Adrenal gland (tissue), 12 donors: ENCODE measurements around the gene DTL. TPM values are rescaled to one million over a fixed set of nuclear protein-coding genes. Genes with fewer than 3 reads are reported as not detected.
"Not testable (repeated sequence)": the region's sequence is repeated elsewhere in the genome, so short reads cannot be mapped to it uniquely, and the experiment has no call there.

Experiments
- DNase-seq, 7 donors: peaks; one replicate each; pipeline ENCODE4 v3.0.0-alpha.2; 2019 to 2020
- H3K27ac ChIP-seq, 5 donors: fragments of 200-600 bp; sonication (generic) in 4 of 5; 1 replicate in 3 of 5; 2 replicates in 2 of 5; pipeline versions ENCODE4 v1.5.1 to v1.8.0; 2016 to 2020; ENCODE audit warnings: mild to moderate bottlenecking in 1 of 5
- H3K27me3 ChIP-seq: fragments of 200-600 bp; 2 replicates; pipeline ENCODE4 v1.8.0; 2021
- H3K36me3 ChIP-seq, 2 donors: fragments of 200-600 bp; replicated peaks in 1 of 2; 1 replicate in 1 of 2; 2 replicates in 1 of 2; pipeline versions ENCODE4 v1.5.1 to v1.8.0; 2018 to 2022
- H3K4me1 ChIP-seq, 2 donors: fragments of 200-600 bp; replicated peaks in 1 of 2; 1 replicate in 1 of 2; 2 replicates in 1 of 2; pipeline versions ENCODE4 v1.5.1 to v1.8.0; 2018 to 2021
- H3K4me3 ChIP-seq, 4 donors: fragments of 200-600 bp; sonication (generic) in 3 of 4; one replicate each; pipeline ENCODE4 v1.5.1; 2016 to 2018
- H3K9me3 ChIP-seq, 3 donors: fragments of 200-600 bp; sonication (generic) in 1 of 3; replicated peaks in 1 of 3; 1 replicate in 2 of 3; 2 replicates in 1 of 3; pipeline versions ENCODE4 v1.5.1 to v1.8.0; 2016 to 2021
- CTCF ChIP-seq, 6 experiments: fragments of 450-650 bp in 4 of 6; fragments of 200-600 bp in 2 of 6; sonication (generic) in 1 of 6; IDR thresholded peaks; 1 replicate in 5 of 6; 2 replicates in 1 of 6; pipeline versions ENCODE4 v1.5.1 to v1.8.0; 2016 to 2021; ENCODE audit warnings: antibody characterized with exemption in 6 of 6, mild to moderate bottlenecking in 2 of 6, moderate library complexity in 1 of 6
- POLR2A ChIP-seq, 2 donors: fragments of 450-650 bp; IDR thresholded peaks; one replicate each; pipeline ENCODE4 v1.6.1; 2017; ENCODE audit warnings: antibody characterized with exemption in 2 of 2, mild to moderate bottlenecking in 2 of 2, moderate library complexity in 1 of 2
- WGBS, 4 donors: extraction: QIAGEN DNeasy Blood & Tissue Kit in 2 of 4; methylation state at CpG; one replicate each; pipeline versions ENCODE4 v1.1.5 to v1.1.7; 2013 to 2017; 5-methylcytosine and 5-hydroxymethylcytosine counted together
- intact Hi-C, 2 donors: fragments of 100-400 bp; cut with DNase I; formaldehyde crosslinking; loops; one replicate each; pipeline versions ENCODE4 v1.14.1 to v1.15.0; 2022 to 2023
- polyA plus RNA-seq, 3 donors: library from polyadenylated mRNA; stranded (reverse); fragments of 200-250 nt in 2 of 3; fragments of 350-450 nt in 1 of 3; fragmentation: Illumina TruSeq in 1 of 3; extraction: RNeasy Lipid Tissue Mini Kit (QIAGEN cat#74804) in 1 of 3; gene quantifications; one replicate each; pipeline ENCODE4 v1.2.3, GENCODE V29; 2013 to 2014
- total RNA-seq, 9 donors: library from RNA; depleted of rRNA in 4 of 9; stranded (reverse); fragments of >200 nt in 4 of 9; fragments of 120-200 nt in 1 of 9; fragmentation: NEBNext Ultra II Directional in 1 of 9; extraction: Animal tissue kit (Norgen Biotek cat#: 25700) in 1 of 9; gene quantifications; one replicate each; pipeline versions ENCODE4 v1.1.0 to v1.2.4, GENCODE V29; 2013 to 2023
- donor health status: healthy with polysubstance abuse.
- donor health status: Bipolar disorder and iron deficiency.
- donor health status: DM: yes; HTN: yes; CAD: no.
- donor health status: DM: no; HTN: no; CAD: no.
- donor health status: DM: no; HTN: no; CAD: no.
- donor health status: DM: yes; HTN: yes; CAD: no.

Gene DTL
- total and polyA plus RNA-seq, 12 donors = 0.06 to 11.4 (median 0.66) TPM

- Histone ChIP-seq H3K36me3 (no peaks in the 10 kb centered on the region), H3K4me3 (no peak overlapping the region), H3K9me3 (no peaks in the 10 kb centered on the region), H3K27me3 (no peaks in the 10 kb centered on the region), H3K27ac (no peak overlapping the region), H3K4me1 (no peaks in the 10 kb centered on the region)
- TF ChIP-seq POLR2A (IDR thresholded peaks at IDR 0.05) = no peak
- no peak for TF ChIP-seq CTCF (IDR thresholded peaks at IDR 0.05)
- WGBS, 4 donors = 89 to 93% (median 92%) methylated on average over 2 of the region's 2 CpGs
- no peak for DNase-seq
- intact Hi-C loops = no loop called here
These were observed 14.6 kb upstream of the DTL start for GRCh38 chr1:212020975-212021374.

DNA sequence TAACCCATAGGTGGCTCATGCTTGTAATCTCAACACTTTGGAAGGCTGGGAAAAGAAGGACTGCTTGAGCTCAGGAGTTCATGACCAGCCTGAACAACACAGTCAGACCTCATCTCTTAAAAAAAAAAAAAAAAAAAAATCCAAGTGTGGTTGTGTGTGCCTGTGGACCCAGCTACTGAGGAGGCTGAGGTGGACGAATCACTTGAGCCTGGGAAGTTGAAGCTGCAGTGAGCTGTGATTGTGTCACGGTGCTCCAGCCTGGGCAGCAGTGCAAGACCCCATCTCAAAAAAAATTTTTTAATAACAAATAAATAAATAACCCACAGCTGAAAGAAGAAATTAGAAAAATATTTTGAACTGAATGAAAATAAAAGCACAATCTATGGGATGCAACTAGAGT is 14.0 kb upstream of the DTL start:
- H3K36me3 ChIP-seq = no peaks in the 10 kb centered on the region
- WGBS, 4 donors = 91 to 98% (median 95%) methylated on average over 2 of the region's 2 CpGs
- TF ChIP-seq POLR2A (IDR thresholded peaks at IDR 0.05) (no peak), CTCF (IDR thresholded peaks at IDR 0.05) (no peak)
- intact Hi-C loops = no loop called here
- no peak overlapping the region for H3K4me3 ChIP-seq
- no peak overlapping the region for H3K27ac ChIP-seq
- H3K9me3 ChIP-seq = no peaks in the 10 kb centered on the region
- no peak for DNase-seq
- no peaks in the 10 kb centered on the region for H3K27me3 ChIP-seq
- no peaks in the 10 kb centered on the region for H3K4me1 ChIP-seq

DNA sequence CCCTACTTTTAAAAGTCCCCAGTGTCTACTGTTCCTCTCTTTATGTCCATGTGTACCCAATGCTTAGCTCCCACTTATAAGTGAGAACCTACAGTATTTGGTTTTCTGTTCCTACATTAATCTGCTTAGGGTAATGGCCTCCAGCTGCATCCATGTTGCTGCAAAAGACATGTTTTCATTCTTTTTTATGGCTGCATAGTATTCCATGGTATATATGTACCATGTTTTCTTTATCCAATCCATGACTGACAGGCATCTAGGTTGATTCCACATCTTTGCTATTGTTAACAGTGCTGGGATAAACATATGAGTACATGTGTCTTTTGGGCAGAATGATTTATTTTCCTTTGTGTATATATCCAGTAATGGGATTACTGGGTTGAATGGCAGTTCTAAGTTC is 12.6 kb upstream of the DTL start:
- H3K36me3 ChIP-seq, H3K27ac ChIP-seq, intact Hi-C loops, H3K4me1 ChIP-seq, DNase-seq, H3K9me3 ChIP-seq, H3K4me3 ChIP-seq, H3K27me3 ChIP-seq: not testable (repeated sequence)

- Histone ChIP-seq H3K27ac (no peak overlapping the region), H3K4me1 (no peaks in the 10 kb centered on the region), H3K4me3 (no peak overlapping the region), H3K27me3 (no peaks in the 10 kb centered on the region), H3K9me3 (no peaks in the 10 kb centered on the region), H3K36me3 (no peaks in the 10 kb centered on the region)
- TF ChIP-seq POLR2A (IDR thresholded peaks at IDR 0.05) = no peak
- TF ChIP-seq CTCF (IDR thresholded peaks at IDR 0.05) = no peak
- intact Hi-C loops = no loop called here
- DNase-seq = no peak
- 84 to 98% (median 97%) methylated on average over 3 of the region's 3 CpGs for WGBS, 4 donors
These were observed 10.9 kb upstream of the DTL start for GRCh38 chr1:212024469-212025149.

- H3K4me3 ChIP-seq, intact Hi-C loops, H3K27ac ChIP-seq, DNase-seq, H3K27me3 ChIP-seq, H3K9me3 ChIP-seq, H3K36me3 ChIP-seq: not testable (repeated sequence)
- WGBS, 4 donors = 89 to 97% (median 90%) methylated on average over 10 of the region's 10 CpGs
- peaks cover 10 to 19% of the 10 kb centered on the region in 2 donors for H3K4me1 ChIP-seq
These were observed 7.8 kb upstream of the DTL start for GRCh38 chr1:212027727-212028126.
